NOMO-1 treated with dmso at 0.1 percent for 144 hours (cell line): ENCODE measurements around the gene ABHD3.
"Not testable (repeated sequence)": the region's sequence is repeated elsewhere in the genome, so short reads cannot be mapped to it uniquely, and the experiment has no call there.

Experiments used
- DNase-seq: peaks from one replicate; lab custom pipeline; 2025; ENCODE audit not compliant: unreplicated experiment; lab: John Stamatoyannopoulos, UW

Gene ABHD3

GRCh38 chr18:21703241-21703820 lies 1.2 kb downstream of the ABHD3 start:
- DNase-seq: no peak

GRCh38 chr18:21702602-21703001 lies 2.0 kb downstream of the ABHD3 start:
- DNase-seq: no peak

GRCh38 chr18:21701621-21702020 lies 3.0 kb downstream of the ABHD3 start:
- DNase-seq: no peak

- no peak for DNase-seq
Observed at GRCh38 chr18:21700528-21701075, 4.0 kb downstream of the ABHD3 start.

- DNase-seq: no peak
Observed at GRCh38 chr18:21693322-21693721, 11.3 kb downstream of the ABHD3 start.

- DNase-seq: no peak
Observed at GRCh38 chr18:21689736-21690135, 14.8 kb downstream of the ABHD3 start.

GRCh38 chr18:21686282-21687105 lies 18.1 kb downstream of the ABHD3 start:
- DNase-seq: no peak

GRCh38 chr18:21685556-21685981 lies 19.0 kb downstream of the ABHD3 start:
- DNase-seq: not testable (repeated sequence)

- no peak for DNase-seq
Observed at GRCh38 chr18:21684731-21685130, 19.8 kb downstream of the ABHD3 start.

- peak; percentile 27 for DNase-seq
Observed at GRCh38 chr18:21682371-21683051, 22.1 kb downstream of the ABHD3 start.

GRCh38 chr18:21680161-21680560 lies 24.4 kb downstream of the ABHD3 start:
- no peak for DNase-seq

GRCh38 chr18:21678859-21679258 lies 25.7 kb downstream of the ABHD3 start:
- no peak for DNase-seq

GRCh38 chr18:21675354-21675753 lies 29.2 kb downstream of the ABHD3 start:
- DNase-seq: not testable (repeated sequence)

GRCh38 chr18:21672521-21673267 lies 31.9 kb downstream of the ABHD3 start:
- no peak for DNase-seq

- no peak for DNase-seq
Observed at GRCh38 chr18:21669736-21670285, 34.8 kb downstream of the ABHD3 start.

- DNase-seq: no peak
Observed at GRCh38 chr18:21664069-21664468, 40.5 kb downstream of the ABHD3 start.

- no peak for DNase-seq
Observed at GRCh38 chr18:21663578-21663977, 41.0 kb downstream of the ABHD3 start.

- no peak for DNase-seq
Observed at GRCh38 chr18:21662581-21662980, 42.0 kb downstream of the ABHD3 start.

GRCh38 chr18:21660078-21660477 lies 44.5 kb downstream of the ABHD3 start:
- no peak for DNase-seq

GRCh38 chr18:21656402-21656801 lies 48.2 kb downstream of the ABHD3 start:
- DNase-seq: no peak

- DNase-seq: no peak
Observed at GRCh38 chr18:21653361-21653760, 51.2 kb downstream of the ABHD3 start.
